Upper lobe of right lung (tissue), 1 donor: Measurements from ENCODE around the gene PNLDC1. TPM values are rescaled to one million over a fixed set of nuclear protein-coding genes. Genes with fewer than 3 reads are reported as not detected.
"Not testable (repeated sequence)": the region's sequence is repeated elsewhere in the genome, so short reads cannot be mapped to it uniquely, and the experiment has no call there.

Experiments
- ATAC-seq: fragments of 200-7000 bp; cut with Tn5 transposase; one replicate; pipeline ENCODE4 v1.9.1; 2020; ENCODE audit warnings: mild to moderate bottlenecking, moderate library complexity
- DNase-seq: peaks from one replicate; pipeline ENCODE4 v3.0.0-alpha.2; 2020
- H3K27ac ChIP-seq: fragments of 200-600 bp; one replicate; pipeline ENCODE4 v1.8.0; 2022
- H3K27me3 ChIP-seq: fragments of 200-600 bp; one replicate; pipeline ENCODE4 v1.8.0; 2022; ENCODE audit warnings: mild to moderate bottlenecking
- H3K36me3 ChIP-seq: fragments of 200-600 bp; one replicate; pipeline ENCODE4 v1.8.0; 2022
- H3K4me1 ChIP-seq: fragments of 200-600 bp; one replicate; pipeline ENCODE4 v1.8.0; 2022
- H3K4me3 ChIP-seq: fragments of 200-600 bp; one replicate; pipeline ENCODE4 v1.8.0; 2022; ENCODE audit warnings: mild to moderate bottlenecking
- H3K9me3 ChIP-seq: fragments of 200-600 bp; one replicate; pipeline ENCODE4 v1.8.0; 2022
- CTCF ChIP-seq: fragments of 200-600 bp; IDR thresholded peaks from one replicate; pipeline ENCODE4 v1.8.0; 2022; ENCODE audit warnings: antibody characterized with exemption
- intact Hi-C: fragments of 100-400 bp; cut with DNase I; formaldehyde crosslinking; loops from one replicate; pipeline ENCODE4 v1.11.0; 2022
- total RNA-seq: library from RNA; stranded (reverse); fragmentation: NEBNext Ultra II Directional; extraction: Animal tissue kit (Norgen Biotek cat#: 25700); gene quantifications from one replicate; pipeline ENCODE4 v1.2.1, GENCODE V29; 2021
- donor health status: DM: no; HTN: yes; CAD: no; lungs with severe emphysema.

PNLDC1 gene
- total RNA-seq, 1 donor from 2014 or later, result 0.49 TPM

GRCh38 chr6:159807150-159807858 is 7.2 kb downstream of the PNLDC1 start:
- no peaks in the 10 kb centered on the region for H3K27me3 ChIP-seq
- no peaks in the 10 kb centered on the region for H3K36me3 ChIP-seq
- H3K4me1 ChIP-seq, result no peaks in the 10 kb centered on the region
- intact Hi-C loops, result no loop called here
- TF ChIP-seq CTCF, result no peak
- H3K9me3 ChIP-seq, result no peaks in the 10 kb centered on the region
- H3K4me3 ChIP-seq, result no peak overlapping the region
- DNase-seq (no peak), ATAC-seq (no peak)
- H3K27ac ChIP-seq, result no peak overlapping the region

- Histone ChIP-seq H3K9me3 (no peaks in the 10 kb centered on the region), H3K27ac (no peak overlapping the region), H3K36me3 (no peaks in the 10 kb centered on the region), H3K27me3 (no peaks in the 10 kb centered on the region), H3K4me1 (no peaks in the 10 kb centered on the region), H3K4me3 (no peak overlapping the region)
- ATAC-seq (no peak), DNase-seq (no peak)
- intact Hi-C loops, result no loop called here
- no peak for TF ChIP-seq CTCF
Measured at GRCh38 chr6:159808647-159809046, 8.6 kb downstream of the PNLDC1 start.

GRCh38 chr6:159809149-159809548 is 9.1 kb downstream of the PNLDC1 start:
- no peaks in the 10 kb centered on the region for H3K9me3 ChIP-seq
- no peak overlapping the region for H3K27ac ChIP-seq
- DNase-seq (no peak), ATAC-seq (no peak)
- no peak for TF ChIP-seq CTCF
- no peaks in the 10 kb centered on the region for H3K36me3 ChIP-seq
- H3K4me1 ChIP-seq, result no peaks in the 10 kb centered on the region
- intact Hi-C loops, result no loop called here
- no peak overlapping the region for H3K4me3 ChIP-seq
- H3K27me3 ChIP-seq, result no peaks in the 10 kb centered on the region

GRCh38 chr6:159813781-159814180 is 13.7 kb downstream of the PNLDC1 start:
- Histone ChIP-seq H3K36me3 (no peaks in the 10 kb centered on the region), H3K9me3 (no peaks in the 10 kb centered on the region), H3K4me3 (no peak overlapping the region), H3K27me3 (no peaks in the 10 kb centered on the region), H3K27ac (no peak overlapping the region), H3K4me1 (no peaks in the 10 kb centered on the region)
- intact Hi-C loops, result no loop called here
- TF ChIP-seq CTCF, result no peak
- no peak for DNase-seq
- no peak for ATAC-seq

- intact Hi-C loops, result no loop called here
- no peak for DNase-seq
- ATAC-seq, result no peak
Measured at GRCh38 chr6:159815410-159815809, 15.3 kb downstream of the PNLDC1 start.

GRCh38 chr6:159816775-159817174 is 16.7 kb downstream of the PNLDC1 start:
- H3K4me1 ChIP-seq, H3K27ac ChIP-seq, H3K36me3 ChIP-seq, H3K27me3 ChIP-seq, intact Hi-C loops, H3K4me3 ChIP-seq, H3K9me3 ChIP-seq, DNase-seq, ATAC-seq: not testable (repeated sequence)

More at GRCh38 chr6:159815410-159815809, 15.3 kb downstream of the PNLDC1 start:
- Histone ChIP-seq H3K4me1 (no peaks in the 10 kb centered on the region), H3K36me3 (no peaks in the 10 kb centered on the region), H3K27me3 (no peaks in the 10 kb centered on the region), H3K9me3 (no peaks in the 10 kb centered on the region), H3K4me3 (no peak overlapping the region), H3K27ac (no peak overlapping the region)
- no peak for TF ChIP-seq CTCF
